ENCODE results near the gene KBTBD3.

GRCh38 chr11:106001304-106002012 lies 75.7 kb downstream of the KBTBD3 start:
- TF ChIP-seq POLR2A (IDR thresholded peaks at IDR 0.05): no peak
- TF ChIP-seq CTCF (IDR thresholded peaks at IDR 0.05 in 4 of 5, conservative IDR thresholded peaks at IDR 0.05 in 1 of 5): no peak

Data from gastrocnemius medialis (tissue), 4 donors.